CD4-positive, alpha-beta T cell treated with Interleukin-17A for 1 hour (primary cell): ENCODE results near the gene SAMD4A.

Source experiments
- DNase-seq: peaks from one replicate; pipeline ENCODE4 v3.0.0-alpha.2; 2020

Gene SAMD4A

DNA sequence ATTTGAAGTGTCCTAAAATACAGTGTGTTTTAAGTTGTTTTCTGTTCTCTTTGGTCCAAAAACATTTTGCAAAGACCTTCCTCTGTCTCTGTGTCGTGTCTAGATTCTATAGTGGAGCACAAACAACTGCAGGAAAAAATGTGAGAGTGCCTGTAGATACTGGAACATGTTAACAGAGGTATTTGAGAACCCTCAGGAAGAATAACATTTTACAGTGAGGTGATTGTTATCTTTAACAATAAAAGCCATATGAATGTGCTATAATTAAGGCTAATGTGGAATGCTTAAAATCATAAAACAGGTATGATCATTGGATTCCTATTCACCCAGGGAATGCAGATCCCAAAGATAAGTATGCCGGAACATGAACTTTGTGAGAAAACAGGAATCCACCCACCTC, 98.0 kb downstream of the SAMD4A start:
- DNase-seq = no peak

DNA sequence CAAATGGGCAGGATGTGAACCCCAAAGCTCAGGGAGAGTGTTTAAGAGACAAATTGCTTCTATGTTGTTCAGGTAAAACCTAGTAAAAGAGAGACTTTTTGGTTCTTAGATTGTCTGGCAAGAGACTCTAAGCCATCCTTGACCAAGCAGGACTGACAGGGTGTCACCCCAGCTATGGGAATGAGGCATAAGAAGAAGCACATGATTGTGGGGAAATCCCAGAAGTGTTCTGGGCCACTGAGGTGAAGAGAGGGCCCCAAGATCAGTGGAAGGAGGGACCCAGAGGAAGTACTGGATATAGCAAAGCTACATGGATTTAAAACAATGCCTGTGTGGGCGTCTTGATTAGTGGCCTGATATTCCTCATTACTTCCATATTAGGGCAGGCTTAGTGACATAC, 99.0 kb downstream of the SAMD4A start:
- no peak for DNase-seq

DNA sequence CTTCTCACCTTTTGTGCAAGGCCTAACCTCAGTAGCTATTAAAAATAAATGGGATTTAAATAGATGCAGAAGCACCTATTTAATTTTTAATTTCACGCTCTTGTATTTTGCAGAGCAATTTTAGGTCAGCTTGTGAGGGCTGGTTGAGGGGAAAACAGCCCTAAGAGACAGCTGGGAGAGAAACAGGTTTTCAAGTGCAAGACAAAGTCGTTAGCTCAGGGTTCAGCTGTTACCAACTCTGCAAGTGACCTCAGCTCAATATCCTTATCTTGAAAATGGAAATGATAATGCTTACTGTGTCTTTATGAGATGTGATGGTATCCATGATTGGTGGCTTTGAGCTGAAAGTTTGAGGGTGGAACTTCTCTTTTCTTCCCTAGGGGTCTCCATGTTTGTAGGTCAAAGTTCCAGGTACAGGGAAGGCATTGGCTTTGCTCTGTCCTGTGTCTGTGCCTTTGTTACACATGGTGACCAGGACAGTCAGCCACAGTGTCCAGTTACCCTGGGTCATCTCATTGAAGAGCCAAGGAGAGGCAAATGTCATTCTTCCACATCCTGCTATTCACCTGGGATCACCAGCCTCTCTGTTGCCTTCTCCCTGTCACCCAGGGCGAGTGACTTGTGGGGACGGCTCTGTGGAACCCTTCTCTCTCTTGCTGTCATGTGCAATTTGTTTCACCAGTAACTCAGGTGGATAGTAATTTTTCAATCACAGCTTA, 100.3 kb downstream of the SAMD4A start:
- DNase-seq = no peak

DNA sequence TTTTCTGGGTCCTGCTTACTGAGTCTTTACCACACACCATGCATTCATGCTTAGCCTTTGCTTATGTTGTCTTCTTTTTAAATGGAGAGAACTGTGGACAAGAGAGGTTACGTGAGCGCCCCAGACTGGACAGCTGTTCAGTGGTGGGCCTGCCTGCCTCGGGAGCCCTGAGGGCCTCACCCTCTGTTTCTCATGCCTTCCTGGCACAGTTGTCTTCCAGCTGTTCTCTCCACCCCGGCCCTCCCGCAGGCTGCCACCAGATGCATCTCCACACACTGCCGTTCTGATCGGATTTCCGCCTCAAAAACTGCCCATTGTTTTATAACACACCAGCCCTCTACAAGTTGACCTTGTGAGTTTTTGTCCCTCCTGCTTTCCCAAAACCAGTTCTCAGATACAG, 100.8 kb downstream of the SAMD4A start:
- no peak for DNase-seq

DNA sequence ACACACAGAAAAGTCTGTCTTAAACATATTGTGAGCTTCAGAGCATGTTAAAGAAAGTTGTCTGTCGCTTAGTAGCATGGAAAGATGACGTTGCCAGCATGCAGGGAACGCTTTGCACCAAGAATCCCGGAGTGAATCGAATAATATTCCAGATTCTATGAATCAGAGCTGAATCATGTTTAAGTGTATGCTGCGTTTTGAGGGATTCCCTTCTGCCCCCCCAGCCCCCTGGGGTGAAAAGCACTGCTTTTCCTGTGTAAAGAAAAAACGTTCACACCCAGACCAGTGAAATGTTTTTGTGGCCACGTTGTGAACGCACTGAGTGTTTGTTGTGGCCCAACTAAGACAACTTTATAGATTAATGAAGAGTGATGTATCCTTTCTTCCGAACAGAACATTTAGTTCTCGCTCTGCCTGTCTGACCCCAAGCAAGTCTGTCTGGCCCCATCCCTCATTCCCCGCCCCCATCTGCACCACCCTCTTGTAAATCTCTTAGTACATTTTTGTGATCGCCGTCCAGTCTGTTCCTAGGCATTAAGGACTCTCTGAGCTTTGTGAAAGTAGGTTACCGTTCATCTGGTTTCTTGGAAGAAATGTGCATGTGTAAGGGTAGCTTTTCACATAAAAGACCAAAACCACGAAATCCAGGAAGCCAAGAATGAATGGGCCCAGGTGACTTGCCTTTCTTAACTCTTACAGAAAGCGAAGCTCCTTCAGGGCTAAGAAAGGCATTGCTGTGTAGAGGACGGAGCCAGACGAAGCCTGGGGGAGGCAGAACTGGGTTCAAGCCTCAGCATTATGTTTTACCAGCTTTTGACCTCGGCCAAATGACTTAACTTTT, 103.0 kb downstream of the SAMD4A start:
- peak; percentile 35 for DNase-seq

DNA sequence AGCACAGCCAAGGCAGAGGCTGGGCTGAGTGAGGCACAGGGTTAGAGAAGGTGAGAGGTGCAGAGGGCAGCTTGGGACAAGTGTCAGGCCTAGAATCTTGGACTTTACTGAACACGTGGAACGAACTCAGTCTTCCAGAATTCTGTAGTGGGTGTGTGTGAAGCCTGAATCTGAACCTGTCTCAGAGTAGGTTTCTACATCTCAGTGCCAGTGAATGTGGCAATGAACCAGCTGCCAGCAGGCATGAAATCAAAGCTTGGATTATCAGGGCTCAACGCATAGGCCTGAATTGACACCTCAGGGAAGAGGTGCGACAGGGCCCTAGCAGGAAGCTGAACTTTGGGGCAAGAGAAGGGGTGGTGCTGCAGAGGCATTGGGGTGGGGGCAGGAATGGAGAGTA, 104.6 kb downstream of the SAMD4A start:
- no peak for DNase-seq

DNA sequence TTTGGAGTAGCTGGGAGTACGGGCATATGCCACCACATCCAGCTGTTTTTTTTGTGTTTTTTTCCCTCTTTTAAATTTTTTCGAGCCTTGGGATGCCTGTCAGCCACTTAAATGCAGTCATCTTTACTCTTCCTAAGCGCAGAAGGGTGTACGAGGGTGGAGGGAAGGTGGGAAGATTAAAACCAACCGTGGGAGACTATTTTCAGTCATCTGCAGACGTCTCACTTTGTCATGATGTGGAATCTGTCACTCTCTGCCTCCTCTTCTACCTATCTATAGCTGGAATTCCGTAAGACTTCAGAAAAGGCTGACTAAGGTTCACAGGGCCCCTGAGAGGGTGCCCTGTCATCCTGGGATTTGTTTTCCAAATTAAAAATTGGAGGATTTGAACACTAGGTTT, 105.3 kb downstream of the SAMD4A start:
- no peak for DNase-seq

DNA sequence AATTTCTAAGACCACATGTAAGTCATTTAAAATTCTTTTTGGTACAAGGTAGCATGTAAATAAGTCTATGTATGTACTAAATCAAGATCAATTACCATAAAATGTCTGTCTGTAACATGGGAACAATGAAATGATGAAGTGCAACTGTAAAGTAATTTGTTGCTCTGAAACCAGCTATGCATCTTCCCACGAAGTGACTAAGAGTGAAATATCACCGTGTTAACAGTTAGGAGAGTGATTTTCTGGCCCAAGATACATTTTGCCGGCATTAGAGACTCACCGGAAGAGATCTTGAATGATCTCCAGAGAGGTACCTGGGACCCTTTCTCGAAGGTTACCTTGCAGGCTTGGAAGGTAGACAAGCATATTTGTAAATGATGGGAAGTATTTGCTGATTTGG, 105.8 kb downstream of the SAMD4A start:
- DNase-seq = no peak

DNA sequence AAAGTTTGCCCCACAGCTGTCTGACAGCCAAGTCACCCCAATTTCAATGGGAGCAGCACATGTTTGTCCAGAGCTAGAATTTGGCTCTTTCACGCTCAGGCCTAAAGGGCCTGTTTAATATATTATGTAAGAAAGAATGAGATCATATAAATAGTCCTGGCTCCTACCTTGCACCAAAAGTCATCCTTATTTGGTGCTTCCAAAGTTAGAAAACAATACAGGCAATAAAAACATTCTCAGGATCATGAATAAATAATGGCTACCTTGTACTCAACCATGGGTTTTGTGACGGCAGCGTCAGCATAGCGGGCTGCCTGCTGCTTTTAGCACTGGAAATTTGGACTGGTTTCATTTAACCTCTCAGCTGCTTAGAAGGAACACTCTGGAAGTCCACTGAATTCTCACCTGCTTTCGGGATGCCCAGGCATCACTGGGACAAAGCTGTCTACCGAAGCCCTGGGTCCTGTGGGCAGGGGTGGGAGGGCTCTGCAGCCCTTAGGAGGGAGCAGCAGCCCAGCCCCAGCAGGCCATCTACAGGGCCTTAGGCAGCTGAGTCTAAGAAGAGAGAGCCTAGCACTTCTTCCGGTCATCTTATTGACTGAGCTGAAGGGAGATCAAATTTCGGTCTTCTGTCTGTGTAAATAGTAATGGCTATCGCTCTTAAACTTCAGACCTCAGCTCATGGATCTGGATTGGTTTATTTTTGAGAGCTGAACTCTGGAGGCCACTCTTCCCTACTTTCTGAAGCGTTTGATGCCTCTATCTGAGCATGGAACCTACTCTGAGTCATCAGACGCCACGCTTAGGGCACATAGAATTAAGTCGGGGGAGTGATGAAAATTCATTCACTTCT, 106.5 kb downstream of the SAMD4A start:
- no peak for DNase-seq

DNA sequence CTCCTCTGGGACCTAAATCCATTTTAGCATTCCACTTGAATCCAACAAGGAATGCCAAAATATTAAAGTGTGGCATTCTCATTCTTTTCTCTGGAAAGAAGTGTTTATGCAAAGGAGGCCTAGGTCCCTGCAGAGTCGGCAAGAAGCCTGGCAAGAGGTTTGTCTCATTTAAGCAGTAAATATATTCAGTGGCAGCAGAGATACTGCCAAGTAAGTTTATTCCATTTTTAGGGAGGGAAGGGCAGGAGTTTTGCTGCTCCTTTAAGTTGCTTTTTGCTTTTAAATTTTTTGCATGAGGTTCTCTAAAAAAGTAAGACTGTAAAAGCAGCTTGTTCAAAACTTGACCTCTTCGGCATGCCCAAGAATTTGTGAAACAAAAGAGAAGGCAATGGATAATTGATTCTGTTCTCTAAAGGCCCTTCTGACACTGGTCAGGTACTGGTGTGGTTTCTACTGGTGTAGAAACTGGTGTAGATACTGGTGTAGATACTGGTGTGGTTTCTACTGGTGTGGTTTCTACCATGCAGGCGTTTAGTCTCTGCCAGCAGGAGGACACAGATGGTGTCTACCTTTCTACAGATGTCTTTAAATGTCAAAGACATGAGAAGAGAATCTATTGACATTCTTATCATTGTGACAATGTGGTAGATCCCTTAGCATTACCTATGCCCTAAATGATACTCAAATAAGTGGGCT, 107.3 kb downstream of the SAMD4A start:
- DNase-seq = no peak

DNA sequence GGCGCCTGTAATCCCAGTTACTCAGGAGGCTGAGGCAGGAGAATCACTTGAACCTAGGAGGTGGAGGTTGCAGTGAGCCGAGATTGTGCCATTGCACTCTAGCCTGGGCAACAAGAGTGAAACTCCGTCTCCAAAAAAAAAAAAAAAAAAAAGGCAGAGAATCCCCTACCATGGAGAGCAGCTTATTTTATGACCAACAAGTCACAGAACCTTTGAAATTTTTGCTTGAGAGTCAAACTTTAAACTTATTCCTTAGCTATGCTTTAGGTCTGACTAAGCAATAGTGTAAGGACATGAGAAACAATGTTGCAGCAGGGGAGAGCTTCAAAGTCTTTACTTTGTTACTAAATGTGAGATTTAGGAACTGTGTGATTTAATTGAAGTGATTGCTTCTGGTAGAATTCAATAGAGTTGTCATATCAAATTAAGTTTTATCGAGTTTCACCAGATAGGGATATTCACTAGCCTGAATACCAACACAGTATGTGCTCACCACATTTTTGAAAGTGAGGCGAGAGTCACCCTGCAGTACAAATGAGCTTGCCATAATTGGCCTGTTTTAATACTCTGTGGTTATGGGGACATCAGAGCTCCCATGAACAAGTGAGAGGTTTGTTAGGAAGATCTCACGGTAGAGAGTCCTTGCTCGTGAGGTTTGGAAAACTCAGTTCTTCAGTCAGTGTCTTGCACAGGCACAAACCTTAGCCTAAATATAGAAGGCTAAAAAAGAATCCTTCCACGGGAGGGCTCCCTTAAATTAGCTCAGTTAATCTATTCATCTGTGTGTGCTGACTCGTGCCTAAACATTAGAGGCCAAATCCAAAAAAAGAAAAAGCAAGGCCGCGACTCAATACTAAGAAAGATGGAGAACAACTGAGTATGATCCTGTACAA, 108.6 kb downstream of the SAMD4A start:
- DNase-seq = no peak

DNA sequence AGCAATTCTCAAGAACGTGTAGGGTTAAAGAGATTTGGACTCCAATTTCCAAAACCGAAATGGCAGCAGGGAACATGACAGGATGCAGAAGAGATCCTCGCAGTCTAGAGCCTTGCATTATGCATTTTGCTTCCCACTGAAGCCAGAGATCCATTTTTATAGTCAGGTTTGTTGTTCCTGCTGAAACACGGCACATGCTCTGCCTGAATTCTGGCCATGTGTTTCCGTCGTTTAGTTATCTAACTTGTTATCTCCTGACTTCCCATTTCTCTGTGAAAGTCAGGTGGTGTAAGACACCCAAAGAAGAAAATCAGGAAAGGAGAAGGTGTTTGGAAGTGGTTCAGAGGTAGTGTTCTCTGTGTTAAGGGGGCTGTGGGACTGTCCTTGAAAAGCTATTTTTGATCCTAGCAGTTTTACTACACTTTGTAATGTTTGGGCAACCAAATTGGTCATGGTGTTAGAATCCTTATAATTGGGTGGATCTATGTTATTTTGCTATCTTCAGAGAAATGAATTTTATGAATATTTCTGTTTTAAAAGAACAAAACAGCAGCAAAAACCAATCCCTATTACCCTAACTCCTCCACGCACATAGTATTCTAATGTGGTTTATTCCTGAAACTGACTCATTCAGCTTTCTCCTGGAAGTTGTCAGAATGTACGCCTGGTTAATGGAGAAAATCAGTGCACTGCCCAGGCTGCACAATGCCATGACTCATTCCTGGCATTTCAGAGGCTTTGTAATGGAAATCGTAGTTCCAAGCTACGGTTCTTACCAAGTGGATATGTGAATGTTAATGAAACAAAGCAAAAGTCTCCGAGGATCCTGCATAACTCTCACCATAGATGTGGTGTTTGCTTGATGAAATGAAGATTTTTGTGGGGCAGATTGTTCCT, 110.1 kb downstream of the SAMD4A start:
- DNase-seq = no peak

DNA sequence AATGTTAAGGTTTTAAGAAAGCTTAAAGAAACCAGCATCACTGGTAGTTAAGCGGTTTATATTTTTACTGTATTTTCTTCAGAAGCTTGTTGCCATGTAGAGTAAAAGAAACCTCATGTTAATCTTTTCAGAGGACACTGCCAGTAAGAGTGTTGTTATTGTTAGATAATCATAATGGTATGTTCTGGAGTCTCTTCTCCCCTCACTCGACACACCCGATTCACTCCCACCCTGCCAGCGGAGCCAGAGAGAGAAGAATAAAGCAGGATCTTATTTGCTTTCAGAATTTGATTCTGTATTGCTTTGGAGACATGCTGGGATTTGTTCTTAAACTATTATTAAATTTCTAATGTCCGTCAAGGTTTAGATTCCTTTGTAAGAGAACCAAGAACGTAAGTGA, 113.7 kb downstream of the SAMD4A start:
- DNase-seq = no peak

DNA sequence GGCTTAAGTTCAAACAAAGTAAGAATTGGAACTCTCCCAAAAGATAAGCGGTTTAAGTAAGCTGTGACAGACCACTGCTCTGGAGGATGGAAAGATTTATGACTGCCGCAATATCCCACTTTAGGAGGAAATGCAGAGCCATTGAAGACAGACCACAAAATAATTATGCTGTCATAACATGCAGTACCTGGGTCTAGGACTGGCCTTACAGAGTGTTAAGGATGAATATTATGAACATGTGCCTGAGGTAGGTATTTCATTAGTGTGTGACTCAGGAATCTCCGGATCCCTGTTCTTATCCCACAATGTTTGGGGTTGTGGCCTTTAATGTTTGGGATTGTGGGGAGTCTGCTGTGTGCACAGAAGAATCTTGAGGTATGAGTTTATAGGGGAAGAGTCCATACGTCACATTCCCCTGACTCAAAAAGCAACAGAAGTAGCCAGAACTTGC, 114.9 kb downstream of the SAMD4A start:
- DNase-seq = no peak

DNA sequence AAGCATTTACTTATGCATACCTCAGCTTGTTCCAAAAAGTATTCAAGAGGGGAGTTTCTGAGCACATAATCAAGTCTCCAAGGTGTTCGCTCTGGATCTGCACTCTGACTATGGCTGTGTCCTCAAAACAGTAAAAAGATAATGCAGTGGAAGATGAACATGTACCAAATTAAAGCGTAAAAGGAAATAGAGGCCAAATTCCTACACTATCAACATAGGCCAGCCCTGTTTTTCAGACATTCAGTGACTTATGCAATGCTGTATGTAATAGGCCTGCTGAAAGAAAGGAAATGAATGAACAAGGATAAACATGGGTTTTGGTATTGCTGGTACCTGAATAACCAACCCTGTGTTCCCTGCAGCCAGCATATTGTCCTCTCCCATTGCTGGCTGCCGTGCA, 115.7 kb downstream of the SAMD4A start:
- DNase-seq = no peak

DNA sequence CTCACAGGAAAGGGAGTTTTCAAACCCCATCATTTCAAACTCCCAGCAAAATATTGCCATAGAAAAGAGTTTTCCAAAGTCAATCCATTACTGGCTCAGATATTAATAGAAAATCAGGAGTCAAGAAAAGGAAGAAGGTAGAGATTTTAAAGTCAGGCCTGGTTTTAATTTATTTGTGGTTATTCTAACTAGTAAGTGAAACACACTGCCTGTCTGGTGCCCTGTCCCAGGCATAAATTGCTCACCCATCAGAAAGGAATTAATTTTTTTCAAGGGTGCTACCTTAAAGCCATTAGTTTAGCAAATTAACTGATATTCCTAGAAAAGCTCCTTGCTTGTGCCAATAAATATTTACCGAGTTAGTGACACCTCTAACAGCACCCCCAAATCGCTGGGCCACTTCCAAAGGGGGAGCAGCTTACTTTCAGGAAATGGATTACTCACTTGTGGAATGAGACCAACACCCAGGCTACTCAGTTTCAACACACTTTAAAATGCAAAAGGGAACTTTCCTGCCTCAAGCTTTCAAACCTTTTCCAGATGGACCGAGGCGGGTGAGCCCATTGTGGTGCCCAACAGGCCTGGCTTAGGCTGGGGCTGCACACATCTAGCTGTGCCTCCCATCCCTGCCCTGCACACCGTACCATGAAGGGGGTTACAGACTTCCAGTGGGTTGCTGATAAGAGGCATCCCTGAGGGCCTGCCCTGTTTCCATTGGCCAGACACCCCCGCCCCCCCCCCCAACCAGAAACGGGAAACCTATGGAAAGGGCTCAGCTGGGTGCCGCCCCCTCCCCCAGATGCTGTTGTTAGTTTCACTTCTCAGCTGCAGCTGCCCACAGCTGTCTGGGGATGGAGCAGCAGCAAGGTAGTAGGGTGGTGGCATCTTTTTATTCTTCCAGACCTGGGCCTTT, 117.2 kb downstream of the SAMD4A start:
- DNase-seq = no peak

DNA sequence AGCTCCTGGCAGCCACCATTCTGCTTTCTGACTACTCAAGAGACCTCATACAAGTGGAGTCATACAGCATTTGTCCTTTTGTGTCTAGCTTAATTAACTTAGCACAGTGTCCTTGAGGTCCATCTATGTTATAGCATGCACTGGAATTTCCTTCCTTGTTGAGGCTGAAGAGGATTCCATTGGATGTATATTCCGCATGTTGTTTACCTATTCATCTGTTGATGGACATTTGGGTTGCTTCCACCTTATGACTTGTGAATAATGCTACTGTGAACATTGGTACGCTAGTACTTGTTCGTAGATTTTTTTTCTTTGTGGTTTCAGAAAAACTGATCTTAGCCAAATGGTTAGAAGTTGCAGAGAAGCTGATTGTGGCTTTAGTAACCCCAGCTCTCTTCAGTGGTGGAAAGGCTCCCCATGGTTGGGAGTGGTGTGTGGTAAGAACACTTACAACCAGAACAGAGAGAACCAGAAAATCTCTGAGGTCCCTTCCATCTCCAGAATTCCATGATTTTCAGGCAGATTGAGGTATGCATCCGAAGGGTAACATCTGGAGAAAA, 118.4 kb downstream of the SAMD4A start:
- no peak for DNase-seq

DNA sequence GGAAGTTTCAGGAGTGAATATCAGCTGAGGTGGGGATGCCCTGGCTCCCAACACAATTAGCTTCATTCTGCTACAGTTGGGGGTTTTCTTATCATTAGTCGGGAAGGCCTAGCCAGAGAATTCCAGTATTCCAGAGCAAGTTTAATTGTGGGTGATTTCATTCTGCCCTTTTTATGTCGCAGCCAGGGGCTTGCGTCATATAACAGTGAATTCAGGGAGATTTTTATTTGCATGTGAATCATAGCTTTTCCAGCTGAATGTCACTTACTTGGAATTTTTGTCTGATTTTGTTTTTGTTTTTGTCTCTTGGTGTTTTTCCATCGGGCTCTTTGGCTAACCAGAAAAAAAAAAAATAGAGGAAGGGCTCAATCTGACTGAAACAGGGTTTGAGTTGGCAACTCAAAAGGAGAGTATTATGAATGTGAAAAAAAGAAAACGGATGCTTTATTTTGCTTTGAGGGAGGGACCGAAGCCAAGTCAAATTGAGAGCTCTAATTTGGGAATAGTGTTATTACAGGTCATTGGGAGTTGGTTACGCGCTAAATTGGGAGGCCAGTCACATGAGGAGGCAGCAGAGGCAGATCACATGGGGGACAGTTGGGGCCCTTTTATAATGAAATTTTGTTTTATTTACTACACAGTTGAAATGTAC, 119.4 kb downstream of the SAMD4A start:
- DNase-seq = no peak
